Lung microvascular endothelial cell (primary cell): ENCODE data around the gene SCN4A. TPM values are rescaled to one million over a fixed set of nuclear protein-coding genes. Genes with fewer than 3 reads are reported as not detected.
A peak's percentile ranks its signal among the peaks of the same experiment; 100 is the strongest.
"Not testable (repeated sequence)": the region's sequence is repeated elsewhere in the genome, so short reads cannot be mapped to it uniquely, and the experiment has no call there.

Experiments
- DNase-seq, 2 donors: peaks; one replicate each; pipeline versions ENCODE4 v3.0.0 to v3.0.0-alpha.2; 2010; ENCODE audit warnings: low read depth in 2 of 2
- total RNA-seq: library from RNA; depleted of rRNA; stranded (reverse); fragments of >200 nt; gene quantifications from 2 replicates; pipeline ENCODE4 v1.2.1, GENCODE V29; 2014

The SCN4A gene
- total RNA-seq = under 0.01 TPM in 1 of 2 replicates, not detected in the other

- no peak for DNase-seq
These were observed at the start of gene SCN4A for GRCh38 chr17:63972796-63973195. Gene SCN4A (minus strand): TSS chr17:63972918. CDS start chr17:63972841, 77 bp downstream.

GRCh38 chr17:64020056-64020766 is 47.5 kb upstream of the SCN4A start, which contains the start of gene ICAM2:
Gene ICAM2 (minus strand): TSS chr17:64020633. CDS start chr17:64006691, 13,942 bp downstream.
- peak; percentile 79 to 93 for DNase-seq

- DNase-seq = not testable (repeated sequence)
These were observed 46.8 kb upstream of the SCN4A start for GRCh38 chr17:64019551-64019961.

GRCh38 chr17:64017381-64017980 is 44.8 kb upstream of the SCN4A start:
- no peak for DNase-seq

GRCh38 chr17:64016974-64017373 is 44.3 kb upstream of the SCN4A start:
- peak; percentile 50 to 60 for DNase-seq

GRCh38 chr17:64016231-64016784 is 43.6 kb upstream of the SCN4A start:
- DNase-seq = peak; percentile 58

- no peak for DNase-seq
These were observed 42.7 kb upstream of the SCN4A start for GRCh38 chr17:64015447-64015846.

GRCh38 chr17:64009571-64010402 is 37.1 kb upstream of the SCN4A start:
- DNase-seq = peak; percentile 54 to 58

- DNase-seq = peak; percentile 62 to 83
These were observed 36.1 kb upstream of the SCN4A start for GRCh38 chr17:64008830-64009229.

GRCh38 chr17:64008346-64008745 is 35.6 kb upstream of the SCN4A start:
- no peak for DNase-seq

- peak; percentile 48 to 72 for DNase-seq
These were observed 35.1 kb upstream of the SCN4A start for GRCh38 chr17:64007838-64008282.

GRCh38 chr17:64007089-64007837 is 34.5 kb upstream of the SCN4A start:
- DNase-seq = not testable (repeated sequence)

- peak; percentile 91 to 96 for DNase-seq
These were observed 33.8 kb upstream of the SCN4A start for GRCh38 chr17:64006361-64007088.

GRCh38 chr17:64005734-64006167 is 33.0 kb upstream of the SCN4A start:
- peak; percentile 58 to 66 for DNase-seq

- no peak for DNase-seq
These were observed 32.4 kb upstream of the SCN4A start for GRCh38 chr17:64004903-64005733.

- no peak for DNase-seq
These were observed 31.6 kb upstream of the SCN4A start for GRCh38 chr17:64004218-64004770.

- DNase-seq = no peak
These were observed 30.9 kb upstream of the SCN4A start for GRCh38 chr17:64003526-64004121.
